GM12878 (cell line): ENCODE results near the gene PUSL1. TPM values are rescaled to one million over a fixed set of nuclear protein-coding genes. Genes with fewer than 3 reads are reported as not detected.

ENCODE experiments used
- ATAC-seq: fragments of 200-7000 bp; cut with Tn5 transposase; 3 replicates; pipeline ENCODE4 v1.9.1; 2020; ENCODE audit warnings: mild to moderate bottlenecking, moderate library complexity
- BruUV-seq: library from RNA; stranded (reverse); fragments of 400-500 nt; replicated peaks from 2 replicates; lab custom pipeline; 2021; lab: Mats Ljungman, UMichigan
- CTCF ChIA-PET: fragments of 300-600 bp; sonication (Branson Sonifier 250); formaldehyde crosslinking; extraction: SDS; loops from one replicate; lab custom pipeline; 2021; ENCODE audit warnings: inconsistent platforms; lab: Yijun Ruan, JAX
- POLR2A ChIA-PET: fragments of 350-600 bp; formaldehyde crosslinking; extraction: SDS; loops from one replicate; lab custom pipeline; 2021; ENCODE audit warnings: inconsistent platforms; lab: Charles Lee
- RAD21 ChIA-PET: fragments of 300-600 bp; sonication (Branson Sonifier 250); formaldehyde crosslinking; loops from one replicate; lab custom pipeline; 2023; ENCODE audit warnings: antibody characterized with exemption; ENCODE audit not compliant: unreplicated experiment; lab: Charles Lee
- SMC1A ChIA-PET: fragments of 300-600 bp; sonication (Branson Sonifier 250); formaldehyde crosslinking; loops from one replicate; lab custom pipeline; 2023; ENCODE audit not compliant: unreplicated experiment, uncharacterized antibody; lab: Charles Lee
- DNase-seq: peaks from one replicate; pipeline ENCODE4 v3.0.0-alpha.2; 2011; ENCODE audit warnings: low read depth, low spot score
- FAIRE-seq: peaks from 3 replicates; lab custom pipeline; 2011; peaks lifted over from hg19 to GRCh38; lab: Jason Lieb, UNC
- H2AFZ ChIP-seq: 2 replicates; pipeline ENCODE4 v1.6.0; 2011; ENCODE audit warnings: low read depth, low read length, control low read depth; ENCODE audit not compliant: control insufficient read depth
- H3K27ac ChIP-seq: 2 replicates; pipeline ENCODE4 v1.5.1; 2011; ENCODE audit warnings: control low read depth; ENCODE audit not compliant: control insufficient read depth, insufficient read depth
- H3K27me3 ChIP-seq, 2 experiments: replicated peaks in 1 of 2; 2 replicates each; pipeline versions ENCODE4 v1.6.0 to v1.6.1; 2011; ENCODE audit warnings: low read length in 1 of 2; ENCODE audit not compliant: control insufficient read depth in 2 of 2, insufficient read depth in 2 of 2
- H3K36me3 ChIP-seq, 2 experiments: 2 replicates each; pipeline ENCODE4 v1.5.1; 2011; ENCODE audit warnings: low read length in 1 of 2; ENCODE audit not compliant: control insufficient read depth in 2 of 2, insufficient read depth in 2 of 2
- H3K4me1 ChIP-seq: 2 replicates; pipeline ENCODE4 v1.6.1; 2011; ENCODE audit warnings: mild to moderate bottlenecking, low read length, moderate library complexity, mixed read lengths; ENCODE audit not compliant: control insufficient read depth, insufficient read depth
- H3K4me2 ChIP-seq: 2 replicates; pipeline ENCODE4 v1.6.0; 2011; ENCODE audit warnings: control low read depth; ENCODE audit not compliant: control insufficient read depth, insufficient read depth
- H3K4me3 ChIP-seq: fragments of 200-600 bp; sonication (generic); 2 replicates; pipeline ENCODE4 v1.5.1; 2016
- H3K79me2 ChIP-seq: 2 replicates; pipeline ENCODE4 v1.6.0; 2011; ENCODE audit warnings: low read length; ENCODE audit not compliant: control insufficient read depth, insufficient read depth
- H3K9ac ChIP-seq: 2 replicates; pipeline ENCODE4 v1.8.0; 2011; ENCODE audit warnings: low read length, control low read depth, mixed read lengths; ENCODE audit not compliant: control insufficient read depth, insufficient read depth
- H3K9me3 ChIP-seq: replicated peaks from 3 replicates; pipeline ENCODE4 v1.5.1; 2011; ENCODE audit warnings: mild to moderate bottlenecking, low read length; ENCODE audit not compliant: control insufficient read depth, insufficient read depth
- H4K20me1 ChIP-seq: 2 replicates; pipeline ENCODE4 v1.6.0; 2011; ENCODE audit not compliant: control insufficient read depth, insufficient read depth
- ASH2L ChIP-seq: fragments of 300-600, 200-600 bp; sonication (generic); IDR thresholded peaks from 2 replicates; pipeline ENCODE4 v1.6.1; 2017; ENCODE audit warnings: low read depth, mild to moderate bottlenecking, borderline replicate concordance
- CBX5 ChIP-seq: sonication (generic); IDR thresholded peaks from 2 replicates; pipeline ENCODE4 v1.6.1; 2016; ENCODE audit warnings: low read depth, moderate library complexity, mild to moderate bottlenecking, inconsistent platforms
- KLF5 ChIP-seq: fragments of 450-650 bp; IDR thresholded peaks from 2 replicates; pipeline ENCODE4 v1.6.1; 2014; ENCODE audit warnings: mild to moderate bottlenecking; ENCODE audit not compliant: partially characterized antibody
- MYB ChIP-seq: fragments of 150-350 bp; IDR thresholded peaks from 2 replicates; pipeline ENCODE4 v1.6.1; 2014; ENCODE audit warnings: mild to moderate bottlenecking, low read depth, low read length, borderline replicate concordance
- NFIC ChIP-seq: IDR thresholded peaks from 2 replicates; pipeline ENCODE4 v1.6.1; 2012; ENCODE audit warnings: low read depth, mild to moderate bottlenecking, inconsistent platforms, low read length, moderate library complexity
- POLR2AphosphoS2 ChIP-seq: IDR thresholded peaks from 2 replicates; pipeline ENCODE4 v1.6.1; 2011; ENCODE audit warnings: low read depth, mild to moderate bottlenecking, low read length, improper control_type of control experiment, moderate library complexity
- RELB ChIP-seq: fragments of 450-650 bp; IDR thresholded peaks from 2 replicates; pipeline ENCODE4 v1.6.1; 2017; ENCODE audit warnings: low read depth, mild to moderate bottlenecking, moderate library complexity
- SMAD1 ChIP-seq: fragments of 450-650 bp; IDR thresholded peaks from 2 replicates; pipeline ENCODE4 v1.6.1; 2018; ENCODE audit warnings: mild to moderate bottlenecking, low read depth; ENCODE audit not compliant: partially characterized antibody
- USF1 ChIP-seq: IDR thresholded peaks from 2 replicates; pipeline ENCODE4 v1.6.1; 2011; ENCODE audit warnings: borderline replicate concordance, low read depth, mild to moderate bottlenecking, moderate library complexity, mixed read lengths, low read length; ENCODE audit not compliant: insufficient read depth; ENCODE audit errors: extremely low read length
- ZBED1 ChIP-seq: IDR thresholded peaks from 2 replicates; pipeline ENCODE4 v1.6.1; 2016; ENCODE audit warnings: borderline replicate concordance
- WGBS: methylation state at CpG from one replicate; pipeline ENCODE4 v1.1.6; 2016; ENCODE audit warnings: low lambda C conversion rate; ENCODE audit not compliant: insufficient replicate concordance, insufficient coverage; ENCODE audit errors: missing lambda C conversion rate; 5-methylcytosine and 5-hydroxymethylcytosine counted together
- in situ Hi-C: fragments of 300-500 bp; cut with MboI; formaldehyde crosslinking; loops from 9 replicates; pipeline ENCODE4 v1.14.3; 2018; ENCODE audit warnings: mixed read lengths
- intact Hi-C: fragments of 100-400 bp; cut with micrococcal nuclease; formaldehyde crosslinking; loops from one replicate; pipeline ENCODE4 v1.14.2; 2022; ENCODE audit not compliant: unreplicated experiment
- polyA plus RNA-seq, 11 experiments: library from polyadenylated mRNA; depleted of rRNA in 4 of 11; unstranded in 6 of 11; stranded (reverse) in 5 of 11; fragments of >200 nt; fragmentation: Nextera tagmentation in 4 of 11; fragmentation: Illumina TruSeq in 1 of 11; extraction: Ambion mirVana in 4 of 11; extraction: Trizol in 1 of 11; gene quantifications; 1 replicate in 1 of 11; 2 replicates in 10 of 11; pipeline versions ENCODE4 v1.2.1 to v1.2.3, GENCODE V29; 2011 to 2016; ENCODE audit warnings: inconsistent platforms in 2 of 11, missing spikeins in 2 of 11, low read depth in 1 of 11
- total RNA-seq, 4 experiments: library from RNA; depleted of rRNA in 3 of 4; stranded (reverse); fragments of >200 nt in 3 of 4; fragmentation: Illumina TruSeq in 1 of 4; extraction: Trizol in 1 of 4; gene quantifications; 2 replicates each; pipeline versions ENCODE4 v1.2.1 to v1.2.3, GENCODE V29; 2013 to 2021
- TF ChIP-seq, protein P1 (sequence below): IDR thresholded peaks from 2 replicates; pipeline ENCODE4 v1.6.1; 2012; ENCODE audit warnings: mild to moderate bottlenecking, low read depth, low read length
- TF ChIP-seq, protein P2 (sequence below): fragments of 450-650 bp; formaldehyde crosslinking; IDR thresholded peaks from 2 replicates; pipeline ENCODE4 v1.5.0; 2022; ENCODE audit warnings: mild to moderate bottlenecking, missing genetic modification characterization

Gene PUSL1
- total and polyA plus RNA-seq, 10 of the 15 experiments (the other 5 are each of a cell fraction or from before 2014, with no cell fraction given) = 0.16 to 28.4 (median 15.1) TPM

DNA sequence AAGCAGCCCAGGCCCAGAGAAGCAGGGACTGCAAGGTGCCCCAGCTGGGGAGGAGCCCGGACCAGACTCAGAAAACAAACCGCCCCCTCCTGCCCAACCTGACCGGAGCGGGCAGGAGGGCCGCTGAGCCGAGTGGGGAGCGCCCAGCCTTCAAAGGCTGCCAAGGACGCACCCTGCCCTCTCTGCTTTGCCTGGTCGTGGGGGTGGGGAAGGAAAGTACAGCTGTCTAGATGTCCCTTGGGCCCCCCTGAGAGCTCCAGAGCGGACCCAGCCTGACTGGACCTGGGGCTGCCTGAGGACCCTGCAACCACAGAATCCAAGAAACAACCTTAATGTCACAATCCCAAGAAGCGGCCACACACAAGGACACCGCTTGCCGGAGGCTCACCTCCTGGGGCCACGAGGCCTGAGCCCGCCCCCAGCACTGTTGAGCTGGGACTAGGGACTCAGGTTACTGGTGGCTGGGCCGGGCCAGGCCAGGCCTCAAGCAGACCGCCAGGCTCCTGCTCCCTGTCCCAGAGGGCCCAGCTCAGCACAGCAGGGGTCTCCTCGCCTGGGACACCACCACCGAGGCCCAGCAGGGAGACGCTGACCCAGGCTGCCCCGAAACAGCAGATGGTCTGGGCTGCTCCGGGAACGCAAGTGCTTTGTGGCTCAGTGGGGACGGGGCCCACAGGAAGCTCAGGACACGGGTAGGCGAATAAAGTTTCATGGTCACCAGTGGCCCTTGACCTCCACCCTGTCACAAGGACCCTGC lies 39.4 kb downstream of the PUSL1 start:
- H4K20me1 ChIP-seq = no peaks in the 10 kb centered on the region
- no peaks in the 10 kb centered on the region for H3K36me3 ChIP-seq
- no peak overlapping the region for H2AFZ ChIP-seq
- H3K9me3 ChIP-seq = no peaks in the 10 kb centered on the region
- WGBS = 49% methylated on average over 24 of the region's 26 CpGs
- FAIRE-seq (no peak), DNase-seq (no peak), ATAC-seq (no peak)
- H3K9ac ChIP-seq = peak overlapping the region; percentile 38
- BruUV-seq = no TSS peak
- CTCF ChIA-PET = interaction anchor here (0.6 to 2.1 kb wide), 9 partner anchors 22 to 512 kb away, joined by 3 to 12 read pairs (median 3); no protein-coding TSS in a partner anchor
- H3K4me2 ChIP-seq = peak overlapping the region; percentile 83
- no peaks in the 10 kb centered on the region for H3K27me3 ChIP-seq
- H3K27ac ChIP-seq = no peak overlapping the region
- H3K4me3 ChIP-seq = peak overlapping the region; percentile 83
- intact Hi-C loops (loop anchor here (2.0 kb wide), 1 partner anchor 51 kb away; the partner anchor contains the start of gene CCNL2), in situ Hi-C loops (no loop called here)
- POLR2A ChIA-PET = no interaction called here
- H3K4me1 ChIP-seq = peaks cover 6% of the 10 kb centered on the region; the same call in 1 of the 2 replicates
- peaks cover 2% of the 10 kb centered on the region for H3K79me2 ChIP-seq
- RAD21 ChIA-PET = interaction anchor here (1.1 to 1.5 kb wide), 3 partner anchors 25 to 43 kb away, joined by 3 to 4 read pairs (median 3); partner anchors contain the start of gene AURKAIP1
- SMC1A ChIA-PET = interaction anchor here (0.9 kb wide), 1 partner anchor 24 kb away, joined by 3 read pairs; no protein-coding TSS in a partner anchor
- no peak for TF ChIP-seq ZBED1
- TF ChIP-seq RELB = no peak
- TF ChIP-seq, protein P1, sequence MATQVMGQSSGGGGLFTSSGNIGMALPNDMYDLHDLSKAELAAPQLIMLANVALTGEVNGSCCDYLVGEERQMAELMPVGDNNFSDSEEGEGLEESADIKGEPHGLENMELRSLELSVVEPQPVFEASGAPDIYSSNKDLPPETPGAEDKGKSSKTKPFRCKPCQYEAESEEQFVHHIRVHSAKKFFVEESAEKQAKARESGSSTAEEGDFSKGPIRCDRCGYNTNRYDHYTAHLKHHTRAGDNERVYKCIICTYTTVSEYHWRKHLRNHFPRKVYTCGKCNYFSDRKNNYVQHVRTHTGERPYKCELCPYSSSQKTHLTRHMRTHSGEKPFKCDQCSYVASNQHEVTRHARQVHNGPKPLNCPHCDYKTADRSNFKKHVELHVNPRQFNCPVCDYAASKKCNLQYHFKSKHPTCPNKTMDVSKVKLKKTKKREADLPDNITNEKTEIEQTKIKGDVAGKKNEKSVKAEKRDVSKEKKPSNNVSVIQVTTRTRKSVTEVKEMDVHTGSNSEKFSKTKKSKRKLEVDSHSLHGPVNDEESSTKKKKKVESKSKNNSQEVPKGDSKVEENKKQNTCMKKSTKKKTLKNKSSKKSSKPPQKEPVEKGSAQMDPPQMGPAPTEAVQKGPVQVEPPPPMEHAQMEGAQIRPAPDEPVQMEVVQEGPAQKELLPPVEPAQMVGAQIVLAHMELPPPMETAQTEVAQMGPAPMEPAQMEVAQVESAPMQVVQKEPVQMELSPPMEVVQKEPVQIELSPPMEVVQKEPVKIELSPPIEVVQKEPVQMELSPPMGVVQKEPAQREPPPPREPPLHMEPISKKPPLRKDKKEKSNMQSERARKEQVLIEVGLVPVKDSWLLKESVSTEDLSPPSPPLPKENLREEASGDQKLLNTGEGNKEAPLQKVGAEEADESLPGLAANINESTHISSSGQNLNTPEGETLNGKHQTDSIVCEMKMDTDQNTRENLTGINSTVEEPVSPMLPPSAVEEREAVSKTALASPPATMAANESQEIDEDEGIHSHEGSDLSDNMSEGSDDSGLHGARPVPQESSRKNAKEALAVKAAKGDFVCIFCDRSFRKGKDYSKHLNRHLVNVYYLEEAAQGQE = no peak
- no peak for TF ChIP-seq CBX5
- TF ChIP-seq, protein P2, sequence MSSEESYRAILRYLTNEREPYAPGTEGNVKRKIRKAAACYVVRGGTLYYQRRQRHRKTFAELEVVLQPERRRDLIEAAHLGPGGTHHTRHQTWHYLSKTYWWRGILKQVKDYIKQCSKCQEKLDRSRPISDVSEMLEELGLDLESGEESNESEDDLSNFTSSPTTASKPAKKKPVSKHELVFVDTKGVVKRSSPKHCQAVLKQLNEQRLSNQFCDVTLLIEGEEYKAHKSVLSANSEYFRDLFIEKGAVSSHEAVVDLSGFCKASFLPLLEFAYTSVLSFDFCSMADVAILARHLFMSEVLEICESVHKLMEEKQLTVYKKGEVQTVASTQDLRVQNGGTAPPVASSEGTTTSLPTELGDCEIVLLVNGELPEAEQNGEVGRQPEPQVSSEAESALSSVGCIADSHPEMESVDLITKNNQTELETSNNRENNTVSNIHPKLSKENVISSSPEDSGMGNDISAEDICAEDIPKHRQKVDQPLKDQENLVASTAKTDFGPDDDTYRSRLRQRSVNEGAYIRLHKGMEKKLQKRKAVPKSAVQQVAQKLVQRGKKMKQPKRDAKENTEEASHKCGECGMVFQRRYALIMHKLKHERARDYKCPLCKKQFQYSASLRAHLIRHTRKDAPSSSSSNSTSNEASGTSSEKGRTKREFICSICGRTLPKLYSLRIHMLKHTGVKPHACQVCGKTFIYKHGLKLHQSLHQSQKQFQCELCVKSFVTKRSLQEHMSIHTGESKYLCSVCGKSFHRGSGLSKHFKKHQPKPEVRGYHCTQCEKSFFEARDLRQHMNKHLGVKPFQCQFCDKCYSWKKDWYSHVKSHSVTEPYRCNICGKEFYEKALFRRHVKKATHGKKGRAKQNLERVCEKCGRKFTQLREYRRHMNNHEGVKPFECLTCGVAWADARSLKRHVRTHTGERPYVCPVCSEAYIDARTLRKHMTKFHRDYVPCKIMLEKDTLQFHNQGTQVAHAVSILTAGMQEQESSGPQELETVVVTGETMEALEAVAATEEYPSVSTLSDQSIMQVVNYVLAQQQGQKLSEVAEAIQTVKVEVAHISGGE (CRISPR knock-in tag) = no peak
- TF ChIP-seq NFIC = no peak
- no peak for TF ChIP-seq USF1
- no peak for TF ChIP-seq KLF5
- no peak for TF ChIP-seq ASH2L
- TF ChIP-seq SMAD1 = no peak
- TF ChIP-seq POLR2AphosphoS2 = no peak
- no peak for TF ChIP-seq MYB
